ENCODE data around the gene SV2C.

SV2C gene

DNA sequence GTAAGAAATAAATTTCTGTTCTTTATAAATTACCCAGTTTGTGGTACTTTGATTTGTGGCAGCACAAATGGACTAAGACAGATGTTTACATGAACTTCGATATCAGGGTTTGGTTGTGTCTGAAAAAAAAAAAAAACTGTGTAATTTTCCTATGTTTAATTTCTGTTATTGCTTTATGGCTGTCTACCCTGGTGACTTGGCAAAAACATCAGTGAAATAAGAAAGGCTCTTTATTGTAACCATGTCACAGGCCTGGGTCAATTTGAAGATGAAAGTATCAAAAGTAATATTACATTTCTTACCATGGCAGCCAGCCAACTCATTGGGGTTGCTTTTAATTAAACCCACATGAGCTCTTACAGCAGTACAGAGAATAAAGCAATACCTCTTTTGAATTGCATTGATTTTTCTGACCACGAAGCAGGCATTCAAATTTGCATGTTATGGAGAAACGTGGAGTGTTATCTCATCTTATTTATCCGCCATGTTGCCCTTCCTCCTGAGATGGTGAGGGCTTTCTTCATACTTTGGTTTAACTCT is 20.6 kb upstream of the SV2C start:
- TF ChIP-seq, protein P1, sequence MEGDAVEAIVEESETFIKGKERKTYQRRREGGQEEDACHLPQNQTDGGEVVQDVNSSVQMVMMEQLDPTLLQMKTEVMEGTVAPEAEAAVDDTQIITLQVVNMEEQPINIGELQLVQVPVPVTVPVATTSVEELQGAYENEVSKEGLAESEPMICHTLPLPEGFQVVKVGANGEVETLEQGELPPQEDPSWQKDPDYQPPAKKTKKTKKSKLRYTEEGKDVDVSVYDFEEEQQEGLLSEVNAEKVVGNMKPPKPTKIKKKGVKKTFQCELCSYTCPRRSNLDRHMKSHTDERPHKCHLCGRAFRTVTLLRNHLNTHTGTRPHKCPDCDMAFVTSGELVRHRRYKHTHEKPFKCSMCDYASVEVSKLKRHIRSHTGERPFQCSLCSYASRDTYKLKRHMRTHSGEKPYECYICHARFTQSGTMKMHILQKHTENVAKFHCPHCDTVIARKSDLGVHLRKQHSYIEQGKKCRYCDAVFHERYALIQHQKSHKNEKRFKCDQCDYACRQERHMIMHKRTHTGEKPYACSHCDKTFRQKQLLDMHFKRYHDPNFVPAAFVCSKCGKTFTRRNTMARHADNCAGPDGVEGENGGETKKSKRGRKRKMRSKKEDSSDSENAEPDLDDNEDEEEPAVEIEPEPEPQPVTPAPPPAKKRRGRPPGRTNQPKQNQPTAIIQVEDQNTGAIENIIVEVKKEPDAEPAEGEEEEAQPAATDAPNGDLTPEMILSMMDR (IDR thresholded peaks at IDR 0.05; ENCODE audit: extremely low read depth, missing control alignments): no peak
- DNase-seq (ENCODE audit: low spot score): no peak

DNA sequence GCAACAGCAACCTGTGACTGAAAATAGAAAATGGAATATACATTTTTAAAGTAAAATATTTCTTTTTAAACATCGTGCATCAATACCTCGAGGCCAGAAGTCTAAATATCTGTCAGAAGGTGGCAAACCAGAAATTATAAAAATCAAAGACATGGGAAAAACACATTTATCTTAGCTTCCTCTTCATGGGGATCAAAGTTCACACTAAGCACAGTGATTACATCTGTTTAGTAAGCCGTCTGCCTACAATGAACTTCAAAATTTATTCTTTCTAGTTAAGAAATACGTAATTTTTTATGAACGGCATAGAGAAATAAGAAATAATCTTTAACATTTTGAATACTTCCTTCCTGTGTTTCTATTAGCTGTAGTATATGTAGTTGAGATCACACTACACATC is 17.9 kb upstream of the SV2C start:
- no peak for DNase-seq (ENCODE audit: low spot score)
- TF ChIP-seq, protein P1 (IDR thresholded peaks at IDR 0.05; ENCODE audit: extremely low read depth, missing control alignments): no peak

DNA sequence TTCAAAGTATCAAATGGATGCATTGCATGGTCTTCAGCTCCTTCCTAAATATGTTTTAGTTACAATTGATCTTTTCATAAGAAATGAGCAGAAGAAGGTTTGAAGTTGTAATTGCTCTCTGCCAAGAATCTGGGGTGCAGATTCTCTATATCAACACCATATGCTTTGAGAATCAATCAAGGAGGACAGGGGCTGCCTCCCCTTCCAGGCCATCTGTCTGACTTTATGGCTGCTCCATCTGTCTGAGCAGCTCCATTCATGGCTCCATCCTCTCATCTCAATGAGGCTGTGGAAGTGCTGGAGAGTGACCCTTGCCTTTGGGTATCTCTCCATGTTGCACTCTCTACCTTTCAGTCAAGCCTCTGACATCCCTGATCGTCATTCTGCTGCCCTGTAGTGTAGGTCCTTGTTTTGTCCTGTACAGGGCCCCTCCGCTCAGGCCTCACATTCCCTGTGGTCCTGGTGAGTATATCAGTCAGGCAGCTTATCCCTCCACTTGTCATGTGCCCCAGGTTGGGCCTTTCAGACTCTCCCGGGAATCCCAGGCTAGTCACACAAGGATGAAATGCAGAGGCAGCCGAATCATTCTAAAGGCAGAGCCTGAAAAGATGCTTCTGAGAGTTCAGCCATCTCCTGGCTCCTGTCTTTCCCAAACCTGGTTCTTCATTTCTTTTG is 14.0 kb upstream of the SV2C start:
- no peak for DNase-seq (ENCODE audit: low spot score)
- TF ChIP-seq, protein P1 (IDR thresholded peaks at IDR 0.05; ENCODE audit: extremely low read depth, missing control alignments): no peak

DNA sequence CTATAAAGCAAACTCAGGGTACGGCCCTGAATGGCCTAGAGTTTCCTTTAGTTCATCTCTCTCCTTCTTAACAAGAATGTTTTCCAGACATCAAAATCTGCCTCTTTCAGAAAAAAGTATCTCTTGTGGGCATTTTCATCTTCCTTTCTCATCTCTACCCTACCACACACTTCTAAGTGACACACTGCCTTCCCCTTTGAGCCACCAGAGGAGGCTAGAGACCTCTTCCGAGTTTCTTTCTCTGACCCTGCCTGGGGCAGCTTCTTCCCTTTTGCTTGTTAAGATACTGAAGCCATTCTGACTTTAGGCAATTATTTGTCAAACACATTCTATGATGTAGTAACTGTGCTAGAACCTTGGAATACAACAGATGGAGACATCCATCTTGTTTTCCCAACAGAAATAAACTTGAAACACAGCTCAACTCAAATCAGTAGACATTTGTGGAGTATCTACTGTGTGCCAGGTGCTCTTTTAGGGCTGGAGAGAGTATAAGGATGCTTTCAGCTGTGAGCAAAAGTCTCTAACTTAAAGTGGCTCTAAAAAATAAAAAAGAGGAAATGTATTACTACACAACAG is 8.6 kb upstream of the SV2C start:
- peak; percentile 51 for DNase-seq (ENCODE audit: low spot score)
- TF ChIP-seq, protein P1 (IDR thresholded peaks at IDR 0.05; ENCODE audit: extremely low read depth, missing control alignments): peak; percentile 38

DNA sequence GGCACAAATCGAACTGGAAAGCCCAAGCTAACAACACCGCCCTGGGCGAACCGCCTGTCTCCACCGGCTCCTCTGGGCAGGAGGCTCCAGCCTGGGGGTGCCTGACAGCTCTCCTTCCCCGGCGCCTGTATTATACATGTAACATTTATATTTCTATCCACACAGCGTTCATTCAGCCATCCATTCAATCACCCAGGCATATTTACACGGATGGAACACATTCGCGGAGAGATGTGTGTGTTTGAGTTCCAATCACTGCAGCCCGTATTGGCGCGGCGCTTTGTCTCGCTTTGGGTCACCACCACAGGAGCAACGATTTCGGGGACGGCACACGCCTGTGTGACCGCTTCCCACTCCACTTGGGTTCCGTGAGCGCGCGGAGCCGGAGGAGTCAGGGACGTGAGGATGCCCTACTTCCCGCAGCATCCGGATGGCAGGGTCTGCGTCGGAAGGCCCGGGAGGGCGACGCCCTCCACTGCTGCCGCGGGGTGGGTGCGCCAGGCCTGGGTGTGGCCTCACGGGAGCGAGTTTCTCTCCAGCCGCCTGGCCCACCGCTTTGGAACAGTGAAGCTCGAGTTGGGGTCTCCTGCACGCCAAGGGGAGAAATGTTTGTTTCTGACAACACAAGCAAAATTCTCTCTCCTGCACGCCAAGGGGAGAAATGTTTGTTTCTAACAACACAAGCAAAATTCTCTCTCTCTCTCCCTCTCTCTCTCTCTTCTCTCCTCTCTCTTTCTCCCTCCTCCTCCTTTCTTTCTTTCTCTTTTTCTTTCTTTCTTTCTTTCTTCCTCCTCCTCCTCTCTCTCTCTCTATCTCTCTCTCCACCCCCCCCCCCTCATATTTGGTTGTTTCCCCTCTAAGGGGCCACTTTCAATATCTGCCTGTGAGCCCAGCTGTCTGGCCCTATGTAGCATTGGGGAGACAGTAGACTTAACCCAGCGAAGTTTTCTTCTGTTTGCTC is 1.1 kb upstream of the SV2C start:
- TF ChIP-seq, protein P1 (IDR thresholded peaks at IDR 0.05; ENCODE audit: extremely low read depth, missing control alignments): no peak
- no peak for DNase-seq (ENCODE audit: low spot score)

DNA sequence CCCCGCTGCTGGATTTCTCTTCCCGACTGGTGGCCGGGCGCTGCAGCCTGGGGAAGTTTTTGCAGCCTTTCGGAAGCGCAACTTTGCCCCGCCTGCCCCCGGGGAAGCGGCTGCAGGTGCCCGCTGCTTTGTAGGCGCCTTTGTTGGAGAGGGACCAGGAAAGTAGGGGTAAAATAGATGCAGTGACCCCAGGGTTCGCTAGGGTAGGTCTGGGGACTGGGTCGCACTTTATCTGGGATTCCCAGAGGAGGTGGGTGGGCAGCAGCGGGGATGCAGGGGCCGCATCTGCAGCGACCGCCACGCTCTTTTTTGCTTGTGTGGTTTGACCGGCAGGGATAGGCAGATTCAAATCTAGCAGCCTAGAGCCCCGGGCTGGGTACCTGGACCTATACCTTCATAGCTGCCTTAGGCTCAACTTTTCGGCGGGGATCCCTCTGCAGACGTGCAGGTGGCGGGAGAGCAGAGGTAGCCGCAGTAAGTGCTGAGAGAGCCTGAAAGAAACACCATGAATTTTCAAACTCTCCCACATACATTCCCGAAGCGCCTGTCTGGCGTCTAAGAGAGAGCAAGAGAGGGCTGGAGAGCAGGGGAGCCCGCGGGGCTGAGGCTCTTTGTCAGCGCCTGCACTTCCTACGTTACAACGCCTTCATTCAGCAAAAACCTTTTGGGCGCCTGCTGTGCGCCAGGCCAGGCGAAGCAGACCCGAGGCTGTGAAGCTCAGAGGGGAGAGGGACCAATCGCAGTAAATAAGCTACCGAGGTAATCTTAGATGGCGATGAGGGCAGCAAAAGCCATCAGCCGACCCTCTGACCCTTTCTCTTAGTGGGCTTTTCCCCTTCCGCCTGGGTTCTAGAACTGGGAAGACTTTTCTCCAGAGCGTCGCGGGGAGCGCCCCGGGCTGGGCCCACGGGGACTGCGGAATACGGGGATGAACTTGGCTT is 642 bp downstream of the SV2C start:
- peak; percentile 56 for DNase-seq (ENCODE audit: low spot score)
- TF ChIP-seq, protein P1 (IDR thresholded peaks at IDR 0.05; ENCODE audit: extremely low read depth, missing control alignments): no peak

Measured in GM20000 (cell line).